ENCODE measurements around the gene COMMD7. TPM values are rescaled to one million over a fixed set of nuclear protein-coding genes. Genes with fewer than 3 reads are reported as not detected.

Gene COMMD7
- total RNA-seq, 1 experiment from 2014 or later: 23.5 TPM

DNA sequence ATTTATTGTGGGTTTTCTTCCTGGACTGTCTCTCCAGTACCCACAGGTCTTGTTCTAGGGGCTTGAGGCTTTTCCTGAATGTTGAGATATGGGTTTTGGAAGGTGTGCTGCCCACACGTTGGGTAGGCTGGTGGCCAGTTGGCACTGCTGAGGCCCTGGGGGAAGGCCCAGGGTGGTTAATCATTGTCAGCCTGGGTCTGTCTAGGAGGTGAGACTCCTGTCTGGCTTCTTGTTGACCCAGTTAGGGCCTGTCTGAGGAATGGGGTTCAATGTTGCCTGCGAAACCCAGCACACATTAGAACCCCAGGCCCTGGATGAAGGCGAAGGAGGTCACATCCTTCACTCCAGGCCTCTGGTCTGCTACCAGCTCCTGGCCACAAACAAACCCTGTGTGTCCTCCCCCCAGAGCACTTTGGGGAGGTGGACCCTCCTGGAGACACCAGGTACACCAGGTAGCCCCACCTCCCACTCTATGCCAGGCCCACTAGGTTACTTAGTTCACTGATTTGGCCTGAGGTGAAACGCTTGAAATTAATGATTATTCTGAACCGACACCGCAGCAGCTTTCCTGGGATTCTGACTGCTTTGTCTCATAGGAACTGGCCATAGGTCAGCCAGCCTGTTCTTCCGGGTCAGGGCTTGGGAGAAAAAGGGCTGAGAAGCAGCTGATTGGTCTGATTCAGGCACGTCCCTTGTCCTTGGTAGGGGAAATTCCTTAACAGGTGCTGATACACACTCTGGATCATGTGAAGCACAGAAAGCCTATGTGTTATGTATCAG, 34.1 kb upstream of the COMMD7 start:
- Histone ChIP-seq H3K4me1 (ENCODE audit: insufficient read depth, low read length, poor library complexity, severe bottlenecking) (peaks cover 4% of the 10 kb centered on the region), H3K36me3 (ENCODE audit: insufficient read depth, low read length, poor library complexity, severe bottlenecking) (no peaks in the 10 kb centered on the region), H3K27ac (ENCODE audit: low read depth, low read length, poor library complexity, severe bottlenecking) (no peak overlapping the region), H3K4me3 (ENCODE audit: low read depth, low read length, poor library complexity, severe bottlenecking) (no peak overlapping the region), H3K9me3 (ENCODE audit: low read depth, low read length, poor library complexity, severe bottlenecking) (no peaks in the 10 kb centered on the region), H3K27me3 (replicated peaks; ENCODE audit: insufficient read depth, low read depth, low read length, poor library complexity) (no peaks in the 10 kb centered on the region)
- intact Hi-C loops (cut with micrococcal nuclease; ENCODE audit: unreplicated experiment): loop anchor here (5.0 kb wide), 1 partner anchor 105 kb away; the partner anchor contains the start of gene C20orf203
- ChIA-PET CTCF (interaction anchor here (1.2 kb wide), 1 partner anchor 104 kb away, joined by 4 read pairs; the partner anchor contains the start of gene C20orf203), POLR2A (ENCODE audit: low non-redundant PET) (no interaction called here)
- no peak for DNase-seq (ENCODE audit: low spot score)
- TF ChIP-seq EZH2 (IDR thresholded peaks at IDR 0.05; ENCODE audit: borderline replicate concordance, low read depth, low read length, poor library complexity, severe bottlenecking): no peak
- BruUV-seq (replicated peaks): no TSS peak

DNA sequence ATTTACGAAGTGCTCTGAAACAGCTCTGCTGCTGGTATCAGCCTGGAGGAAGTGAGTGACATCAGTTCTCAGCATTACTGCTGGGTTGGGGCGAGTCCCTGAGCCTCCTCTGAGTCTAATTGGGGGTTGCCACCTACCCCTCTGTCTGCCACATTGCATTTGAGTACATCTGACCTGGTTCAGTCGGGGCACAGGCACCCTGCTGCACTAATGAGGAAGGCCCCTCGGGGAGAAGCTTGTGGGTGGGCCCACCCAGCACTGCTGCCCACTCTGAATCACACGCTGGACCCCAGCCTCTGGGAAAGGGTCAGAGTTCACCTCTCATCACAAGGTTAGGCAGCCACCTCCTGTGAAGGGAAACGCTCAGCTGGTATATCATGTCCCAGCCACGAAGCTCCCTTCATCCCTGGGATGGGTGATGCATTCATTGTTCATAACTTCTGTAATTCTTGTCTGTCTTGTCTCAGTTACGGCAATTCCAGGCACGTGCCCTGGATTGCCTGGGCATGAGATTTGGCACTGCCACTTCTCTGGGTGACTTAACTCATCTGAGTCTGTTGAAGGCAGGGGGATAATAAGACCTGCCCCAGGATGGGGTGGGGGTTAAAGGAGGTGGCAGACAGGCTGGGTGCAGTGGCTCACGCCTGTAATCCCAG, 32.2 kb upstream of the COMMD7 start:
- POLR2A ChIA-PET (ENCODE audit: low non-redundant PET): no interaction called here
- Histone ChIP-seq H3K4me1 (ENCODE audit: insufficient read depth, low read length, poor library complexity, severe bottlenecking) (peaks cover 2% of the 10 kb centered on the region), H3K4me3 (ENCODE audit: low read depth, low read length, poor library complexity, severe bottlenecking) (no peak overlapping the region), H3K27me3 (replicated peaks; ENCODE audit: insufficient read depth, low read depth, low read length, poor library complexity) (no peaks in the 10 kb centered on the region), H3K27ac (ENCODE audit: low read depth, low read length, poor library complexity, severe bottlenecking) (no peak overlapping the region), H3K36me3 (ENCODE audit: insufficient read depth, low read length, poor library complexity, severe bottlenecking) (no peaks in the 10 kb centered on the region), H3K9me3 (ENCODE audit: low read depth, low read length, poor library complexity, severe bottlenecking) (no peaks in the 10 kb centered on the region)
- TF ChIP-seq, protein P1, sequence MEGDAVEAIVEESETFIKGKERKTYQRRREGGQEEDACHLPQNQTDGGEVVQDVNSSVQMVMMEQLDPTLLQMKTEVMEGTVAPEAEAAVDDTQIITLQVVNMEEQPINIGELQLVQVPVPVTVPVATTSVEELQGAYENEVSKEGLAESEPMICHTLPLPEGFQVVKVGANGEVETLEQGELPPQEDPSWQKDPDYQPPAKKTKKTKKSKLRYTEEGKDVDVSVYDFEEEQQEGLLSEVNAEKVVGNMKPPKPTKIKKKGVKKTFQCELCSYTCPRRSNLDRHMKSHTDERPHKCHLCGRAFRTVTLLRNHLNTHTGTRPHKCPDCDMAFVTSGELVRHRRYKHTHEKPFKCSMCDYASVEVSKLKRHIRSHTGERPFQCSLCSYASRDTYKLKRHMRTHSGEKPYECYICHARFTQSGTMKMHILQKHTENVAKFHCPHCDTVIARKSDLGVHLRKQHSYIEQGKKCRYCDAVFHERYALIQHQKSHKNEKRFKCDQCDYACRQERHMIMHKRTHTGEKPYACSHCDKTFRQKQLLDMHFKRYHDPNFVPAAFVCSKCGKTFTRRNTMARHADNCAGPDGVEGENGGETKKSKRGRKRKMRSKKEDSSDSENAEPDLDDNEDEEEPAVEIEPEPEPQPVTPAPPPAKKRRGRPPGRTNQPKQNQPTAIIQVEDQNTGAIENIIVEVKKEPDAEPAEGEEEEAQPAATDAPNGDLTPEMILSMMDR (conservative IDR thresholded peaks at IDR 0.05; ENCODE audit: low read depth, low read length): no peak
- no peak for TF ChIP-seq EZH2 (IDR thresholded peaks at IDR 0.05; ENCODE audit: borderline replicate concordance, low read depth, low read length, poor library complexity, severe bottlenecking)
- DNase-seq (ENCODE audit: low spot score): no peak
- BruUV-seq (replicated peaks): no TSS peak
- CTCF ChIA-PET: interaction anchor here (0.6 kb wide), 1 partner anchor 291 kb away, joined by 16 read pairs; no protein-coding TSS in a partner anchor
- intact Hi-C loops (cut with micrococcal nuclease; ENCODE audit: unreplicated experiment): loop anchor here (5.0 kb wide), 1 partner anchor 103 kb away; the partner anchor contains the start of gene C20orf203

DNA sequence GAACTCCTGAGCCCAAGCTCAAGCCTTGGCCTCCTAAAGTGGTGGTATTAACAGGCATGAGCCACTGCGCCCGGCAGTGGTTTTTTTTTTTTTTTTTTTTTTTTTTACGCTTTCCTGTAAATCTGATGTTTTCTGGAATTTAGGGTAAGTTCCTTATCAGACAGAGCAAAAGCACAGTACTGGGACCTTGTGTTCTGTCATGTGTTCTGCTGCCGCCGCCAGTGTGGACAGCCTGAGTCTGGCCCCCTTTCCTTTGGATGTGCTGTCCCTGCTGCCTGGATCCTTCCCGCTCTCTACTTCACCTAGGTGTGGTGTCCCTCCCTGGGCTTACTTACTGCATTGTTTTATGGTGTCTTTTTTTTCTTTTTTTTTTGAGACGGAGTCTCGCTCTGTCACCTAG, 30.6 kb upstream of the COMMD7 start:
- BruUV-seq (replicated peaks): no TSS peak
- POLR2A ChIA-PET (ENCODE audit: low non-redundant PET): no interaction called here
- no peak for DNase-seq (ENCODE audit: low spot score)
- intact Hi-C loops (cut with micrococcal nuclease; ENCODE audit: unreplicated experiment): no loop called here
- Histone ChIP-seq H3K4me3 (ENCODE audit: low read depth, low read length, poor library complexity, severe bottlenecking) (no peak overlapping the region), H3K4me1 (ENCODE audit: insufficient read depth, low read length, poor library complexity, severe bottlenecking) (no peaks in the 10 kb centered on the region), H3K9me3 (ENCODE audit: low read depth, low read length, poor library complexity, severe bottlenecking) (no peaks in the 10 kb centered on the region), H3K36me3 (ENCODE audit: insufficient read depth, low read length, poor library complexity, severe bottlenecking) (no peaks in the 10 kb centered on the region), H3K27me3 (replicated peaks; ENCODE audit: insufficient read depth, low read depth, low read length, poor library complexity) (no peaks in the 10 kb centered on the region), H3K27ac (ENCODE audit: low read depth, low read length, poor library complexity, severe bottlenecking) (no peak overlapping the region)
- CTCF ChIA-PET: interaction anchor here (0.6 to 0.7 kb wide), 3 partner anchors 126 to 944 kb away, joined by 5 to 9 read pairs (median 6); no protein-coding TSS in a partner anchor
- TF ChIP-seq, protein P1 (conservative IDR thresholded peaks at IDR 0.05; ENCODE audit: low read depth, low read length): no peak
- TF ChIP-seq EZH2 (IDR thresholded peaks at IDR 0.05; ENCODE audit: borderline replicate concordance, low read depth, low read length, poor library complexity, severe bottlenecking): no peak
